Spleen (tissue), 11 donors: ENCODE results near the gene JAKMIP1. TPM values are rescaled to one million over a fixed set of nuclear protein-coding genes. Genes with fewer than 3 reads are reported as not detected.

Source experiments
- DNase-seq: peaks from one replicate; pipeline ENCODE4 v3.0.0-alpha.2; 2020
- H3K27ac ChIP-seq, 8 donors: fragments of 200-600 bp; sonication (generic) in 7 of 8; 1 replicate in 4 of 8; 2 replicates in 4 of 8; pipeline versions ENCODE4 v1.5.0 to v1.8.0; 2016 to 2021; ENCODE audit warnings: inconsistent platforms in 4 of 8, mild to moderate bottlenecking in 4 of 8, moderate library complexity in 1 of 8
- H3K27me3 ChIP-seq, 7 donors: fragments of 200-600 bp; sonication (generic) in 6 of 7; replicated peaks in 1 of 7; 1 replicate in 4 of 7; 2 replicates in 3 of 7; pipeline versions ENCODE4 v1.5.0 to v1.8.0; 2016 to 2021; ENCODE audit warnings: inconsistent platforms in 3 of 7, mild to moderate bottlenecking in 1 of 7
- H3K36me3 ChIP-seq, 6 donors: fragments of 200-600 bp; sonication (generic) in 5 of 6; 1 replicate in 4 of 6; 2 replicates in 2 of 6; pipeline versions ENCODE4 v1.5.0 to v1.8.0; 2016 to 2021; ENCODE audit warnings: inconsistent platforms in 2 of 6
- H3K4me1 ChIP-seq, 6 donors: fragments of 200-600 bp; sonication (generic) in 5 of 6; 1 replicate in 3 of 6; 2 replicates in 3 of 6; pipeline versions ENCODE4 v1.5.0 to v1.8.0; 2016 to 2021; ENCODE audit warnings: inconsistent platforms in 3 of 6
- H3K4me3 ChIP-seq, 8 donors: fragments of 200-600 bp; sonication (generic) in 7 of 8; 1 replicate in 4 of 8; 2 replicates in 4 of 8; pipeline versions ENCODE4 v1.5.0 to v1.8.0; 2016 to 2021; ENCODE audit warnings: inconsistent platforms in 4 of 8, mild to moderate bottlenecking in 4 of 8, moderate library complexity in 2 of 8
- H3K9me3 ChIP-seq, 8 donors: fragments of 200-600 bp; sonication (generic) in 7 of 8; 1 replicate in 4 of 8; 2 replicates in 4 of 8; pipeline versions ENCODE4 v1.5.0 to v1.8.0; 2016 to 2021; ENCODE audit warnings: inconsistent platforms in 4 of 8
- POLR2A ChIP-seq, 3 donors: fragments of 450-650 bp; IDR thresholded peaks; one replicate each; pipeline ENCODE4 v1.5.1; 2017; ENCODE audit warnings: antibody characterized with exemption in 3 of 3, mild to moderate bottlenecking in 1 of 3
- POLR2AphosphoS5 ChIP-seq, 3 donors: sonication (generic); formaldehyde crosslinking; IDR thresholded peaks; one replicate each; pipeline ENCODE4 v1.5.1; 2017; ENCODE audit warnings: antibody characterized with exemption in 3 of 3
- WGBS, 5 donors: extraction: QIAGEN DNeasy Blood & Tissue Kit in 3 of 5; methylation state at CpG; one replicate each; pipeline versions ENCODE4 v1.1.5 to v1.1.7; 2013 to 2018; 5-methylcytosine and 5-hydroxymethylcytosine counted together
- intact Hi-C: fragments of 100-400 bp; cut with DNase I; formaldehyde crosslinking; loops from one replicate; pipeline ENCODE4 v1.15.0; 2023; ENCODE audit warnings: low total_unique reads
- polyA plus RNA-seq, 3 donors: library from polyadenylated mRNA; stranded (reverse); fragments of 200-250 nt; gene quantifications; one replicate each; pipeline ENCODE4 v1.2.1, GENCODE V29; 2013
- total RNA-seq, 7 donors: library from RNA; depleted of rRNA in 3 of 7; stranded (reverse); fragments of >200 nt in 3 of 7; fragmentation: NEBNext Ultra II Directional in 4 of 7; extraction: Animal tissue kit (Norgen Biotek cat#: 25700) in 4 of 7; gene quantifications; one replicate each; pipeline versions ENCODE4 v1.1.0 to v1.2.1, GENCODE V29; 2016 to 2021
- TF ChIP-seq, protein P1 (sequence below), 11 experiments: fragments of 200-600 bp in 7 of 11; fragments of 450-650 bp in 4 of 11; sonication (generic) in 4 of 11; IDR thresholded peaks in 8 of 11; conservative IDR thresholded peaks in 3 of 11; 1 replicate in 7 of 11; 2 replicates in 4 of 11; pipeline versions ENCODE4 v1.4.0 to v1.8.0; 2016 to 2021; ENCODE audit warnings: antibody characterized with exemption in 11 of 11, inconsistent platforms in 4 of 11, mild to moderate bottlenecking in 1 of 11
- donor health status: healthy with polysubstance abuse.
- donor health status: DM: no; HTN: no; CAD: no; lungs with moderate emphysema.
- donor health status: DM: no; HTN: no; CAD: no.
- donor health status: Bipolar disorder and iron deficiency.
- donor health status: healthy.
- donor health status: DM: no; HTN: no; CAD: no.
- donor health status: DM: yes; HTN: yes; CAD: no.

Gene JAKMIP1
- total and polyA plus RNA-seq, 10 donors: 0.37 to 8.7 (median 2.6) TPM

DNA sequence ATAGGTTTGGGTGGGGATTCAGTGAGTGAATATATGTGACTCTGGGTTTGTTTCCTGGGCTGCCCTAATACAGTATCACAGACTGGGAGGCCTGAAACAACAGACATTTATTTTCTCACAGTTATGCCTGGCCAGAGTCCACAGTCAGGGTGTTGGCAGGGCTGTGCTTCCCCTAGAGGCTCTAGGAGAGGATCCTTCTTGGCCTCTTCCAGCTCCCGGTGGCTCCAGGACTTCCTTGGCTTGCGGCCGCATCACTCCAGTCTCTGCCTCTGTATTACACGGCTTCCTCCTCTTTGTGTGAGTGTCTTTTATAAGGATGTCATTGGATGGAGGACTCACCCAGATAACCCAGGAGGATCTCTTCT lies 5.2 kb upstream of the JAKMIP1 start:
- peaks cover 0 to 9% (median 2%) of the 10 kb centered on the region in 6 donors for H3K4me1 ChIP-seq
- intact Hi-C loops: no loop called here
- H3K27me3 ChIP-seq: peaks cover 0 to 40% (median 8%) of the 10 kb centered on the region in 7 donors
- 67 to 87% (median 83%) methylated on average over 4 of the region's 4 CpGs for WGBS, 5 donors
- no peak overlapping the region for H3K27ac ChIP-seq
- TF ChIP-seq POLR2AphosphoS5 (IDR thresholded peaks at IDR 0.05) (no peak), POLR2A (IDR thresholded peaks at IDR 0.05) (no peak)
- TF ChIP-seq, protein P1, sequence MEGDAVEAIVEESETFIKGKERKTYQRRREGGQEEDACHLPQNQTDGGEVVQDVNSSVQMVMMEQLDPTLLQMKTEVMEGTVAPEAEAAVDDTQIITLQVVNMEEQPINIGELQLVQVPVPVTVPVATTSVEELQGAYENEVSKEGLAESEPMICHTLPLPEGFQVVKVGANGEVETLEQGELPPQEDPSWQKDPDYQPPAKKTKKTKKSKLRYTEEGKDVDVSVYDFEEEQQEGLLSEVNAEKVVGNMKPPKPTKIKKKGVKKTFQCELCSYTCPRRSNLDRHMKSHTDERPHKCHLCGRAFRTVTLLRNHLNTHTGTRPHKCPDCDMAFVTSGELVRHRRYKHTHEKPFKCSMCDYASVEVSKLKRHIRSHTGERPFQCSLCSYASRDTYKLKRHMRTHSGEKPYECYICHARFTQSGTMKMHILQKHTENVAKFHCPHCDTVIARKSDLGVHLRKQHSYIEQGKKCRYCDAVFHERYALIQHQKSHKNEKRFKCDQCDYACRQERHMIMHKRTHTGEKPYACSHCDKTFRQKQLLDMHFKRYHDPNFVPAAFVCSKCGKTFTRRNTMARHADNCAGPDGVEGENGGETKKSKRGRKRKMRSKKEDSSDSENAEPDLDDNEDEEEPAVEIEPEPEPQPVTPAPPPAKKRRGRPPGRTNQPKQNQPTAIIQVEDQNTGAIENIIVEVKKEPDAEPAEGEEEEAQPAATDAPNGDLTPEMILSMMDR (IDR thresholded peaks at IDR 0.05 in 8 of 11, conservative IDR thresholded peaks at IDR 0.05 in 3 of 11): no peak
- no peak overlapping the region for H3K4me3 ChIP-seq
- DNase-seq: no peak
- no peaks in the 10 kb centered on the region for H3K36me3 ChIP-seq
- peaks cover 0 to 13% (median 7%) of the 10 kb centered on the region in 8 donors for H3K9me3 ChIP-seq

DNA sequence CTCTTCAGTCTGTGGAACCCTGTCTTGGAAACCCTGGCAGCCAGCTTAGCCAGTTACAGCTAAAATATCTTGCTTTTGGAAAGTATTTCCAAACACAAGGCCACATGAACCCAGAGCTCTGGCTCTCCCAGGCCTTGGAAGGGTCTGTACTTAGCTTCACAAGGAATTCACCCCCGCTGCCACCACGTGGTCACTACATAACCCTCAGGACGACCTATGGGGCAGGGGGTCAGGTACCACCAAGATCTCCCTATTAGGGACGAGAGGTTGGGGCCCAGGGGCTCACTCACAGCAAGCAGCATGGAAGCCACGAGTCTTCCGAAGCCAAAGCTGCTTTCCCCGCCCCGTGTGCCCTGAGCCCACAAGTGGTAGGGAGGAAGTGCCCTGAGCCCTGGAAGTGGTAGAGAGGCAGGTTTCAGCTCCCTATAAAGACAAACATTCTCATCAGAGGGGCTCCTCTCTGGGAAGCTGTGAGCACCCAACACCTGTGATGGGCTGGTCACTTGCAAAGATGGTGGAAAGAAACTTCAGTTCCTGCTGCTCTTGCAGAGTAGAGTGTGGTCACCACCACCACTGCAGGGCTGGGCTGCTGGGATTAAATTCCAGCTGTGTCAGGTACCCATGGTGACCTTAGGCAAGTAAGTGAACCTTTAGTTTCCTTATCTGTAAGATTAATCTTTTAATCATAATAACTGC lies 4.7 kb upstream of the JAKMIP1 start:
- Histone ChIP-seq H3K27ac (no peak overlapping the region), H3K36me3 (no peaks in the 10 kb centered on the region), H3K4me1 (peaks cover 0 to 14% (median 6%) of the 10 kb centered on the region in 6 donors), H3K27me3 (peaks cover 0 to 45% (median 14%) of the 10 kb centered on the region in 7 donors), H3K9me3 (peaks cover 0 to 13% (median 7%) of the 10 kb centered on the region in 8 donors), H3K4me3 (no peak overlapping the region)
- 58 to 65% (median 62%) methylated on average over 8 of the region's 8 CpGs for WGBS, 5 donors
- intact Hi-C loops: no loop called here
- DNase-seq: peak; percentile 51
- TF ChIP-seq, protein P1 (IDR thresholded peaks at IDR 0.05 in 8 of 11, conservative IDR thresholded peaks at IDR 0.05 in 3 of 11): no peak
- no peak for TF ChIP-seq POLR2A (IDR thresholded peaks at IDR 0.05)
- no peak for TF ChIP-seq POLR2AphosphoS5 (IDR thresholded peaks at IDR 0.05)

GRCh38 chr4:6204098-6204497 lies 3.7 kb upstream of the JAKMIP1 start:
- no peaks in the 10 kb centered on the region for H3K36me3 ChIP-seq
- TF ChIP-seq POLR2A (IDR thresholded peaks at IDR 0.05): no peak
- TF ChIP-seq, protein P1 (IDR thresholded peaks at IDR 0.05 in 8 of 11, conservative IDR thresholded peaks at IDR 0.05 in 3 of 11): no peak
- no peak for TF ChIP-seq POLR2AphosphoS5 (IDR thresholded peaks at IDR 0.05)
- peaks cover 0 to 13% (median 7%) of the 10 kb centered on the region in 8 donors for H3K9me3 ChIP-seq
- H3K27me3 ChIP-seq: peaks cover 0 to 54% (median 23%) of the 10 kb centered on the region in 7 donors
- H3K4me3 ChIP-seq: no peak overlapping the region
- H3K27ac ChIP-seq: no peak overlapping the region
- no peak for DNase-seq
- intact Hi-C loops: no loop called here
- WGBS, 5 donors: 78 to 86% (median 83%) methylated on average over 2 to 3 of the region's 3 CpGs
- H3K4me1 ChIP-seq: peaks cover 0 to 23% (median 14%) of the 10 kb centered on the region in 6 donors

- WGBS, 5 donors: 64 to 93% (median 71%) methylated on average over 5 to 7 of the region's 7 CpGs
- no peak for DNase-seq
- intact Hi-C loops: no loop called here
- Histone ChIP-seq H3K9me3 (peaks cover 0 to 13% (median 7%) of the 10 kb centered on the region in 8 donors), H3K36me3 (no peaks in the 10 kb centered on the region), H3K4me3 (peak overlapping the region in 1 of 8 donors; percentile 81), H3K27ac (peak overlapping the region in 1 of 8 donors; percentile 87), H3K27me3 (peaks cover 0 to 68% (median 48%) of the 10 kb centered on the region in 7 donors), H3K4me1 (peaks cover 4 to 45% (median 22%) of the 10 kb centered on the region in 6 donors)
- TF ChIP-seq, protein P1 (IDR thresholded peaks at IDR 0.05 in 8 of 11, conservative IDR thresholded peaks at IDR 0.05 in 3 of 11): no peak
- TF ChIP-seq POLR2A (IDR thresholded peaks at IDR 0.05) (no peak), POLR2AphosphoS5 (IDR thresholded peaks at IDR 0.05) (peak in 1 of 3 donors; percentile 28)
Measured at GRCh38 chr4:6201580-6202091, 1.3 kb upstream of the JAKMIP1 start.
